ENCODE data around the gene MUC16.
"Not testable (repeated sequence)": the region's sequence is repeated elsewhere in the genome, so short reads cannot be mapped to it uniquely, and the experiment has no call there.

The MUC16 gene

DNA sequence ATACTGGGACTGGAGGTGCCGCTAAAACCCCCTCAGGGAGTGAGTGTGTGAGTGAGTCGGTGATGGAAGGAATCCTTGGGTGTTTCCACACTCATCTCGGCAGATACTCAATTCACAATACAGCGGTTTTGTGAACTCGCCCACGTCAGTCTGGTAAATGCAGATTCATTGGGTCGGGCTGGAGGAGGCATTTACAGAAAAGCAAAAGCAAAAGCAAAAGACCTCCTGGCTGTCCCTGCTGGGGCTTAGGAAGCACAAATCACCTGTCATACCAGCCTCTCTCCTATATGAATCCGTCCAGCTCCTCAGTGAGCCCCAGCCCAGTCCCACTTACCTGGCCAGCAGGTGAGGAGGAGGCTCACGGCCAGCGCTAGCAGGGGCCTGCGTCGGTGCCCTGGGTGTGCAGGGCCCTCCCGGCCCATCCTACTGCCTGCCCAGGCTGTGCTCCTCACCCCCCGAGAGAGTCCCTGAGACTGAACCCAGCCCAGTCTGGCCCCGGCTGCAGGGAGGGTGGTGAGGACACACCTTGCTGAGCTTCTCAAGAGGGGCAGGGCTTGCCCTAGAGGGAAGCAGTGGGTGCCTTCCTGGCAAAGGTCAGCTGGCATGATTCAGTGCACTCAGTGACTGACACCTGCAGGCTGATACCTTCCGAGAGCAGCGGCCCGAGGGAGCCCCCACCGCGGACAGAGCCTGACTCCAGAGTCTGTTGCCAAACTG lies at the start of gene MUC16:
Gene MUC16 (minus strand): TSS at position 475 of the 717 bp plus-strand sequence.
- no peak for DNase-seq

GRCh38 chr19:9058905-9059667 lies 48.9 kb upstream of the MUC16 start:
- no peak for DNase-seq

GRCh38 chr19:9057505-9058258 lies 47.5 kb upstream of the MUC16 start:
- no peak for DNase-seq

DNA sequence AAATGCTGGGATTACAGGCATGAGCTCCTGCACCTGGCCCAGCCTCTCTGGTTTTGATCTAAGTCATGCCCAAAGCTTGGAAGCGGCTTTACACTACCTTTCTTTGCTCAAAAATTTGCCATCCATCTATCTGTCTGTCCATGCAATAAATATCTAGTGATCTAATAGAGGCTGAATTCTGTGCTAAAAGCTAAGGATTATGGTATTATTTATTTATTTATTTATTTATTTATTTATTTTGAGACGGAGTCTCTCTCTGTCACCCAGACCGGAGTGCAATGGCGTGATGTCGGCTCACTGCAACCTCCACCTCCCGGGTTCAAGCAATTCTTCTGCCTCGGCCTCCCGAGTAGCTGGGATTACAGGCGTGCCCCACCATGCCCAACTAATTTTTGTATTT lies 45.9 kb upstream of the MUC16 start:
- DNase-seq: not testable (repeated sequence)

DNA sequence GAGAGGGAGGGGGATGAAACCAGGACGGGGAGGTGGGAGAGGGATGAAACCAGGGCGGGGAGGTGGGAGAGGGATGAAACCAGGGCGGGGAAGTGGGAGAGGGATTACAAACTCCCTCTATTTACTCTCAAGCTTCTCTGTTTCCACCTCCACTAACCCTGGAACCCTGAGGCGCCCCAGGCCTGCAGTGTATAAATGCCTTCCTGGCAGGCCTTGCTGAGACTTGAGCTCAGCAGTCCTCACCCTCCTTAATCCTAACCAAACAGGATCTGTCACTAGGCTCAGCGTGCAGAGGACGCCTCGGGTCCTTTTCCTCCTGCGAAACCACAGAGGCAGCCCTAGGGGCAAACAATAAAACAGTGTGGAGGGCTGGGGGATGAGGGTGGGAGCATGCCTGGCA lies 44.6 kb upstream of the MUC16 start:
- no peak for DNase-seq

GRCh38 chr19:9054207-9054606 lies 44.0 kb upstream of the MUC16 start:
- no peak for DNase-seq

- DNase-seq: not testable (repeated sequence)
Observed at GRCh38 chr19:9053674-9054073, 43.5 kb upstream of the MUC16 start.

GRCh38 chr19:9052894-9053293 lies 42.7 kb upstream of the MUC16 start:
- no peak for DNase-seq

- DNase-seq: no peak
Observed at GRCh38 chr19:9046694-9047093, 36.5 kb upstream of the MUC16 start.

GRCh38 chr19:9044449-9044848 lies 34.2 kb upstream of the MUC16 start:
- no peak for DNase-seq

- DNase-seq: no peak
Observed at GRCh38 chr19:9043524-9043923, 33.3 kb upstream of the MUC16 start.

- DNase-seq: no peak
Observed at GRCh38 chr19:9041023-9041422, 30.8 kb upstream of the MUC16 start.

- no peak for DNase-seq
Observed at GRCh38 chr19:9040131-9040530, 29.9 kb upstream of the MUC16 start.

- DNase-seq: no peak
Observed at GRCh38 chr19:9039728-9040127, 29.5 kb upstream of the MUC16 start.

DNA sequence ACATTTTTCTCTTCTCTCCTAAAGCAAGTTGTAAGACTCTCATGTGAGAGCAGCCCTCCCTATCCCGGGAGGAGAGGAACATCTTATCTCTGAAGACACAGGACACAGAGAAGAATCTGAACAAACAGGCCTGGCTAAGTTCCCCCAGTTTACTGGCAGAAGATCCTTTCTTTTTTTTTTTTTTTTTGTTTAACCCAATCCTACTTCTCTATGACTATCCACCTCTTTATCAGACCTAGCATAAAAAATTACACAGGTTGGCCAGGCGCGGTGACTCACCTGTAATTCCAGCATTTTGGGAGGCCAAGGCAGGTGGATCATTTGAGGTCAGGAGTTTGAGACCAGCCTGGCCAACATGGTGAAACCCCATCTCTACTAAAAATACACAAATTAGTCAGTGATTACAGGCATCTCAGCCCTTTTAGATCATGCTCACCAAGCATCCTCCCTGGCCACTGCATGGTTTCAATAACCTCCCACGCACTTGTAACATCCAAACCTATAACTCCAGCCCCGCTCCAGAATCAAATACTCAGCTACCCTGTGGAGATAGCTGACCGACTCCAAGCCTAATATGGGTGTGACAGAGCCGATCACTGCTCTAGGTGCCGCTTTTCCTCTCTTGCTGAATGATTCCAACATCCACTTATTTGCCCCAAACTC lies 27.3 kb upstream of the MUC16 start:
- DNase-seq: no peak

GRCh38 chr19:9032136-9032631 lies 22.0 kb upstream of the MUC16 start:
- DNase-seq: no peak

DNA sequence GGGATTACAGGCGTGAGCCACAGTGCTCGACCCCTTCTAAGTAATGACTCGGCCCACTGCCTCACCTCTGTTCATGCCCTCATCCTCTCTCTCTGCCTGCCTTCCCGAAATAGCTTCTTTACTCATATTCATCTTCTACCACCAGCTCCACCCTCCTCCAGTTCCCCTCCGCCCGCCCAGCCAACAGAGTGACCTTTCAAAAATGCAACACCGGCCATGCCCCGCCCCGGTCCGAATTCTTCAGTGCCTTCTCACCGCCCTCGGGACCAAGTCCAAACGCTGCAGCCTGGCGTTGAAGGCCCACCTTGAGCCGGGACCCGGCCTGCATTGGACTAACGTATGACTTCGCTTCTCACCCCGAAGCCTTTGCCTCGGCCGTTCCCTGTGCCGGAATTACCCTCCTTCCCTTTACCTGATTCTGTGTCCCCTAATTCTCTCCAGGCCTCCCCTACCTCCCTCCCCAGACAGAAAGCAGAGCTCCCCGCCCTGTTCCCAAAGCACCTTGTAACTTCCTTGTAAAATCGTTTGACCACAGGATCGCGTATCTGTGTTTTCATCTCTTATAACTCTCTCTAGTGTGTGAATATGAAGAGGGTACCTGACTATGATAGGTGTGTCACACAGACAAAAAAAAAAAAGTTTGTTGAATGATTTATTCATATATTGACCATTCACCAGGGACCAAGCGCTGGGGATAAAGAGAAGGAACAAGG lies 8.1 kb upstream of the MUC16 start:
- DNase-seq: no peak

DNA sequence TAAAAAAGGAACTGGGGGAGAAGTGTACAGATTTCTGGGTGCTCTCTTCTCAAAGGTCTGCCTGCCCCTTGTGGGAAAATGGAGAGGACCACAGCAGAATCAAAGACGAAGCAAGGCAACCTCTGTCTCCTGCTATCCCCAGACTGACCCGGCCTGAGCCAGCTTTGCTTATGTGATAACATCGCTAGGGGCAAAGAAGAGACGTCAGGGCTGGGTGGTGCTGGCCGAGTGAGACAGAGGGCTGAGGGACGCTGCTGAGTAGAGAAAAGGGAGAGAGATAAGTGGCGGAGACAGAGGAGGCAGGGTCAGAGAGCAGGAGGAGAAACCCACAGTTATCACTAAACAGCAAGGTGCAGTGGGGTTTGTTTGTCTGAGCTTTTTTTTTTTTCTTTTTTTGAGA lies 4.6 kb upstream of the MUC16 start:
- DNase-seq: no peak

GRCh38 chr19:9013988-9014387 lies 3.8 kb upstream of the MUC16 start:
- DNase-seq: no peak

DNA sequence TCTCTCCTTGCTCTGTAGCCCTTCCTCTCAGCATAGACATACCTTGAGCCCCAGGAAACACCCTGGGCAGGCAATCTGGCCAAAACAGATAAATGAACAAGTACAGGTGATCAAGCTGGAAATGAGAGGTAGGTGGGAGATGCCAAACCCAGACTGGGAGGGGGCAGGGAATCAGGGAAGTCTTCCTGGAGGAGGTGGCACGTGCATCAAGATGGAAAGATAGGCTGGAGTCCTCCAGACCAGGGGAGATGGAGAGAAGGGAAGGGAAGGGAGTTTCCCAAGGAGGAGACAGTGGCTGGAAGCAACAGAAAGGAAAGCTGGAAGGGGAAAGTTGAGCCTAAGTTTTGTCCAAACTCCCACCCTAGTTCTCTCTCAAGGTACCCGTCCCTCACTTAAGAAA lies 1.7 kb upstream of the MUC16 start:
- DNase-seq: no peak

DNA sequence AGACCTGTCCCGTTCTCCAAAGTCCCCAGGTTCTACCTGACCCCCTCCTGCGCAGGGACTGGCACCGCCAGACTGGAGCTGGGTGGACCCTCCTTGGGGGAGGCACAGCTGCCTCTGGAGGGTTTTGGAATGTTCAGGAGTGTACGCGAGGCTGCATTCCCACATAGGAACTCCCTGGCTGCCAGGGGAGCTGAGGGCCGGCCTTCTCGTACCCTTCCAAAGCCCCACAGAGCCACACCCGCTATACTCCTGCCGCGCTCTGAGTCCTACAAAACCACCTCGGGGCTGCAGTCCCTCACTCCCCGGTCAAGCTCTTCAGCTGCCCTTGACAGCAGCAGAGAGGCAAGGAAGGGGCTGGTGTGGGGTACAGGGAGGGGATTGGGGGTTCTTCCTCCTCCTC lies 484 bp upstream of the MUC16 start:
- DNase-seq: no peak

- no peak for DNase-seq
Observed at GRCh38 chr19:9009431-9009830, 778 bp downstream of the MUC16 start.
